Measurements from ENCODE around the gene IDH3B.
"Not testable (repeated sequence)": the region's sequence is repeated elsewhere in the genome, so short reads cannot be mapped to it uniquely, and the experiment has no call there.

The IDH3B gene

DNA sequence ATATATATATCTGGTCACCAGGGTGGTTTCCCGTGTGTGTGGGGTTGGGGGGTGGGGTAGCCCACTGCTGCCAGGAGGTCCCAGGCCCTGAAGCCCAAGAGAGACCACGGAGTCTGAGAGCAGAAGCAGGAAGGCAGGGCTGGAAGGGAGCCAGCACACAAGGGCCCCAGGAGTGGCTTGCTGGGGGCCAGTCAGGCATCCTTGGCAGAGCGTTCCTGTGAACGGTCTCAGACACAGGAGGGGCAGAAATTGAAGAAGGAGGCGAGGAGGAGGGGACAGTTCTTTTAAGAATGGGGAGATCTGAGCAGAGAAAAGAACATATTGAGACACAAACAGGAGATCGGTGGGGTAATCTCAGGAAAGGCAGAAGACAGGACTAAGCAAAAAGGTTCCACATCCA, 26.7 kb upstream of the IDH3B start:
- Mint-ChIP-seq H3K27ac (no peak overlapping the region), H3K4me3 (peak overlapping the region; percentile 96), H3K9me3 (peaks cover 6% of the 10 kb centered on the region), H3K27me3 (ENCODE audit: low read depth, poor library complexity) (peaks cover 87% of the 10 kb centered on the region), H3K4me1 (peaks cover 50% of the 10 kb centered on the region), H3K36me3 (ENCODE audit: low read depth) (no peaks in the 10 kb centered on the region)
- no peak for DNase-seq
- TF ChIP-seq, protein P1, sequence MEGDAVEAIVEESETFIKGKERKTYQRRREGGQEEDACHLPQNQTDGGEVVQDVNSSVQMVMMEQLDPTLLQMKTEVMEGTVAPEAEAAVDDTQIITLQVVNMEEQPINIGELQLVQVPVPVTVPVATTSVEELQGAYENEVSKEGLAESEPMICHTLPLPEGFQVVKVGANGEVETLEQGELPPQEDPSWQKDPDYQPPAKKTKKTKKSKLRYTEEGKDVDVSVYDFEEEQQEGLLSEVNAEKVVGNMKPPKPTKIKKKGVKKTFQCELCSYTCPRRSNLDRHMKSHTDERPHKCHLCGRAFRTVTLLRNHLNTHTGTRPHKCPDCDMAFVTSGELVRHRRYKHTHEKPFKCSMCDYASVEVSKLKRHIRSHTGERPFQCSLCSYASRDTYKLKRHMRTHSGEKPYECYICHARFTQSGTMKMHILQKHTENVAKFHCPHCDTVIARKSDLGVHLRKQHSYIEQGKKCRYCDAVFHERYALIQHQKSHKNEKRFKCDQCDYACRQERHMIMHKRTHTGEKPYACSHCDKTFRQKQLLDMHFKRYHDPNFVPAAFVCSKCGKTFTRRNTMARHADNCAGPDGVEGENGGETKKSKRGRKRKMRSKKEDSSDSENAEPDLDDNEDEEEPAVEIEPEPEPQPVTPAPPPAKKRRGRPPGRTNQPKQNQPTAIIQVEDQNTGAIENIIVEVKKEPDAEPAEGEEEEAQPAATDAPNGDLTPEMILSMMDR (IDR thresholded peaks at IDR 0.05) = no peak

DNA sequence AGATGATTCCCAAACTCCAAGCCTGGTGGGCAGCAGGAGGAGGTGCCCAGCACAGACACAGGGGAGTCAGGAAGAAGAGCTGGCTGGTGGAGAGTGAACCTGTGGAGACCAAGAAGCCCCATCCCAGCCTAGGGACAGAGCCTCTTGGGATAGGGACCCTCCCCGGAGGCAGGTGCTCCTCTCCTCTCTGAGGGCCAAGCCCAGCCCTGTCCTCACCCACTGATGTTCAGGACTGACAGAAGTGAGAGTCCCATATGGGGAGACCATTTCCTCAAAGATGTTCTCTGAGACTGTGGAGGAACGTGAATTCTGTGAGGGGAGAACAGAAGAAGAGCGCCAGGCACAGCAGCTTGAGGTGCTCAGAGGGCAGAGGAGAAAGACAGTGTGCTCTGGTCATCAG, 26.2 kb upstream of the IDH3B start:
- H3K4me3 Mint-ChIP-seq = no peak overlapping the region
- no peak for DNase-seq
- H3K27me3 Mint-ChIP-seq (ENCODE audit: low read depth, poor library complexity) = peaks cover 87% of the 10 kb centered on the region
- H3K36me3 Mint-ChIP-seq (ENCODE audit: low read depth) = no peaks in the 10 kb centered on the region
- no peak overlapping the region for H3K27ac Mint-ChIP-seq
- peaks cover 6% of the 10 kb centered on the region for H3K9me3 Mint-ChIP-seq
- TF ChIP-seq, protein P1 (IDR thresholded peaks at IDR 0.05) = no peak
- peaks cover 47% of the 10 kb centered on the region for H3K4me1 Mint-ChIP-seq

DNA sequence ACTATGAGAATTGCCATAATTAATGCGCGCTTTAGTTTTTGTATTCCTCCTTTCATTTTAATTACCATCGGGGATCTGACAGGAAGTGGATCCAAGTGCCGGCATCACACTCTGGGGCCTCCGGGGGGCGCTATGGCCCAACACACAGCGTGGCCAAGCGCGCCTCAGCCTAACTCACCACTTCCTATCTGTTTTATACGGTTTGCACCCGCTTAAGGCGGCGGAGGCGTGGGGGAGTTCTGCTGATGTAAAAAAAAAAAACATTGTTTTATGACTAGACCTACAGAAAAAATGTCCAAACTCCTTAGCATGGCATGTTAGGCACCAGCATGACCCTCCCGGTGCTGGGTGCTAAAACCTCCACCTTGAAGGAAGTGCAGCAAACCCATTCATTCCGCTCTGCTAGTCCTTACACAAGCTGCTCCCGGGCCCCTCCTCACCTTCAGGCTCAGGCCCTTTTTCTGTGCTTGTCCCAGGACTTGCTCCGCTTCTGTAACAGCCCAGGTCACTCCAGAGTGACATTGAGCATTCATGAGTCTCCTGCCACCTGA, 24.1 kb upstream of the IDH3B start:
- peak; percentile 68 for DNase-seq
- peaks cover 40% of the 10 kb centered on the region for H3K4me1 Mint-ChIP-seq
- H3K9me3 Mint-ChIP-seq = peaks cover 9% of the 10 kb centered on the region
- no peak overlapping the region for H3K4me3 Mint-ChIP-seq
- H3K27me3 Mint-ChIP-seq (ENCODE audit: low read depth, poor library complexity) = peaks cover 87% of the 10 kb centered on the region
- H3K27ac Mint-ChIP-seq = no peak overlapping the region
- TF ChIP-seq, protein P1 (IDR thresholded peaks at IDR 0.05) = peak; percentile 75
- H3K36me3 Mint-ChIP-seq (ENCODE audit: low read depth) = no peaks in the 10 kb centered on the region

DNA sequence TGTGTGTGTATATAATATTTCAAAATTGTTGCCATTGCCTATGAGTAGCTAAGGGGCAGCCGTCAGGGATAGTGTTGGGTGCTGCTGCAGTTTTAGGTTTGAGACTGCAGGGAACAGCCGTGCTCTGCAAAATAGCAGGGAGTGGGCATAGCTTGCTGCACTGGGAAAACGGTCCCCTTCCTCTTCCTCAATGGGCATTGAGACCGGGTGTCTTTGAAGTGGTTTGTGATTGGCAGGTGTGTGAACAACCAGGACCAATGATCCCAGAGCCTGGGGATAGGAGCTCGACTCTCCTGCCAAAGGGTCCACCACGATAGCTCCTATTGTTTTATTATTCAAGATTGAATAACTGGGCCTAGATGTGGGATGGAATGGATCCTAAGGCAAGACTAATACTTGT, 23.5 kb upstream of the IDH3B start:
- DNase-seq = no peak
- H3K27ac Mint-ChIP-seq = no peak overlapping the region
- H3K9me3 Mint-ChIP-seq = peaks cover 14% of the 10 kb centered on the region
- TF ChIP-seq, protein P1 (IDR thresholded peaks at IDR 0.05) = no peak
- no peak overlapping the region for H3K4me3 Mint-ChIP-seq
- H3K27me3 Mint-ChIP-seq (ENCODE audit: low read depth, poor library complexity) = peaks cover 93% of the 10 kb centered on the region
- H3K36me3 Mint-ChIP-seq (ENCODE audit: low read depth) = no peaks in the 10 kb centered on the region
- H3K4me1 Mint-ChIP-seq = peaks cover 40% of the 10 kb centered on the region

DNA sequence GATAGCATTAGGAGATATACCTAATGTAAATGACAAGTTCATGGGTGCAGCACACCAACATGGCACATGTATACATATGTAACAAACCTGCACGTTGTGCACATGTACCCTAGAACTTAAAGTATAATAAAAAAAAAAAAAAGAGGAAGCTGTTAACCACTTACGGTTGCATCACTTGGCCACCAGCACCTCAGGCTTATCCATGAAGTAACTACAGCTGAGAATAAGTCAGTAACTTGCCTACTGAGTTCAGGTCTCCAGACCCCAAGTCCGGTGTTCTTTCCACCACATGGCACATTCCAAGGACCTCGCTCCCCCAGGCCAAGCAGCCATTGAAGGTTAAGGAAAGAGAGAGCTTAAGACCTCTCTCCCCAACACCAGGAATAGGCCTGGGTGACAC, 20.8 kb upstream of the IDH3B start:
- not testable (repeated sequence) for H3K4me3 Mint-ChIP-seq; H3K27ac Mint-ChIP-seq; H3K36me3 Mint-ChIP-seq (ENCODE audit: low read depth); DNase-seq
- Mint-ChIP-seq H3K27me3 (ENCODE audit: low read depth, poor library complexity) (peaks cover 92% of the 10 kb centered on the region), H3K9me3 (peaks cover 20% of the 10 kb centered on the region), H3K4me1 (peaks cover 20% of the 10 kb centered on the region)

DNA sequence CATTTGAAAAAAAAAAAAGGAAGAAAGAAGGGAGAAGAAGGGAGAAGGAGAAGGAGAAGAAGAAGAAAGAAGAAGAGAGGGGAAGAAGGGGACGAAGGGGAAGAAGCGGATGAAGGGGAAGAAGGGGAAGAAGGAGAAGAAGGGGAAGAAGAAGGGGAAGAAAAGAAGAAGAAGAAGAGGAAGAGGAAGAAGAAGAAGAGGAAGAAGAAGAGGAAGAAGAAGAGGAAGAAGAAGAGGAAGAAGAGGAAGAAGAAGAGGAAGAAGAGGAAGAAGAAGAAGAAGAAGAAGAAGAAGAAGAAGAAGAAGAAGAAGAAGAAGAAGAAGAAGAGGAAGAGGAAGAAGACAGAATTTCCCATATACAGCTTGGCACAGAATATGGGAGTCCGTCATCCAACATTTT, 18.0 kb upstream of the IDH3B start:
- DNase-seq; H3K27ac Mint-ChIP-seq; H3K36me3 Mint-ChIP-seq (ENCODE audit: low read depth); H3K4me3 Mint-ChIP-seq; H3K4me1 Mint-ChIP-seq: not testable (repeated sequence)
- Mint-ChIP-seq H3K27me3 (ENCODE audit: low read depth, poor library complexity) (peaks cover 84% of the 10 kb centered on the region), H3K9me3 (peaks cover 20% of the 10 kb centered on the region)

DNA sequence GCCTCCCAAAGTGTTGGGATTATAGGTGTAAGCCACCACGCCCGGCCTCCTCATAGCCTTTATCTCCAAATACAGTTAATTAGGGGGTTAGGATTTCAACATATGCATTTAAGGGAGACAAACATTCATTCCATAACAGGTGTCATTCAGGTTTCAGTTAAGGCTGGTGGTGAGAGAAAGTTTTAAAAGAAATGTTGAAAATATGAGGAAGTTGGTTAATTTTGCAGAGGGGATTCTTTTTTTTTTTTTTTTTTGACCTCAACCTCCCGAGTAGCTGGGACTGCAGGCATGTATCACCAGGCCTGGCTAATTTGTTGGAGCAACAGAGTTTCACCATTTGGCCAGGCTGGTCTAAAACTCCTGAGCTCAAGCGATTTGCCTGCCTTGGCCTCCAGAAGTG, 16.0 kb upstream of the IDH3B start:
- Mint-ChIP-seq H3K9me3 (peaks cover 20% of the 10 kb centered on the region), H3K27me3 (ENCODE audit: low read depth, poor library complexity) (peaks cover 78% of the 10 kb centered on the region)

More for the DNA sequence above, 16.0 kb upstream of the IDH3B start:
- no peaks in the 10 kb centered on the region for H3K4me1 Mint-ChIP-seq
- TF ChIP-seq, protein P1 (IDR thresholded peaks at IDR 0.05) = no peak
- H3K4me3 Mint-ChIP-seq = no peak overlapping the region
- no peak overlapping the region for H3K27ac Mint-ChIP-seq
- DNase-seq = no peak
- no peaks in the 10 kb centered on the region for H3K36me3 Mint-ChIP-seq (ENCODE audit: low read depth)
